ENCODE measurements around the gene HSPB6.
"Not testable (repeated sequence)": the region's sequence is repeated elsewhere in the genome, so short reads cannot be mapped to it uniquely, and the experiment has no call there.

The HSPB6 gene

DNA sequence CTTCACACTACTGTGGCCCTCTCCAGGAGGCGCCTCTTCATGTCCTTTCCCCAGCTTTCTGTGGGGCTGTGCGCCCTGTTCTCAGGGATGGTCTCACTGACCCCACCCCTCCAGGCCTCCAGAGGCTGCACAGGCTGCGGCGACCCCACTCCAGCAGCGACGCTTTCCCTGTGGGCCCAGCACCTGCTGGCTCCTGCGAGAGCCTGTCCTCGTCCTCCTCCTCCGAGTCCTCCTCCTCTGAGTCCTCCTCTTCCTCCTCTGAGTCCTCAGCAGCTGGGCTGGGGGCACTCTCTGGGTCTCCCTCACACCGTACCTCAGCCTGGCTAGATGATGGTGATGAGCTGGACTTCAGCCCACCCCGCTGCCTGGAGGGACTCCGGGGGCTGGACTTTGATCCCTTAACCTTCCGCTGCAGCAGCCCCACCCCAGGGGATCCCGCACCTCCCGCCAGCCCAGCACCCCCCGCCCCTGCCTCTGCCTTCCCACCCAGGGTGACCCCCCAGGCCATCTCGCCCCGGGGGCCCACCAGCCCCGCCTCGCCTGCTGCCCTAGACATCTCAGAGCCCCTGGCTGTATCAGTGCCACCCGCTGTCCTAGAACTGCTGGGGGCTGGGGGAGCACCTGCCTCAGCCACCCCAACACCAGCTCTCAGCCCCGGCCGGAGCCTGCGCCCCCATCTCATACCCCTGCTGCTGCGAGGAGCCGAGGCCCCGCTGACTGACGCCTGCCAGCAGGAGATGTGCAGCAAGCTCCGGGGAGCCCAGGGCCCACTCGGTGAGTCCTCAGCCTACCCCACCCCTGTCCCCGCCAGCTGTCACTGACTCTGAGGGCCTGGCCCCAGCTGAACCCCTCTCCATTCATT is 29.7 kb upstream of the HSPB6 start:
- no peak for DNase-seq (ENCODE audit: low spot score)

DNA sequence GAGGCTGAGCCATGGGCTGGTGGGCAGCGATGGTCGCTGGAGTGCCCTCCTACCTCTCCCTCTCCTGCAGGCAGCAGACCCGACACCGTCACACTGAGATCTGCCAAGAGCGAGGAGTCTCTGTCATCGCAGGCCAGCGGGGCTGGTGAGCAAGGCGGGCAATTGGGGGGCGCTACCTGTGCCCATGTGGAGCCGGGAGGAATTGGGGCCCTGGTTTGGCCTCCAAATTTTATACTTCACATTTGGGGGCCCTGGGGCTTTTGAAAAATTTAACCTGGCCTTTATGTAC is 28.5 kb upstream of the HSPB6 start:
- DNase-seq (ENCODE audit: low spot score), result no peak

DNA sequence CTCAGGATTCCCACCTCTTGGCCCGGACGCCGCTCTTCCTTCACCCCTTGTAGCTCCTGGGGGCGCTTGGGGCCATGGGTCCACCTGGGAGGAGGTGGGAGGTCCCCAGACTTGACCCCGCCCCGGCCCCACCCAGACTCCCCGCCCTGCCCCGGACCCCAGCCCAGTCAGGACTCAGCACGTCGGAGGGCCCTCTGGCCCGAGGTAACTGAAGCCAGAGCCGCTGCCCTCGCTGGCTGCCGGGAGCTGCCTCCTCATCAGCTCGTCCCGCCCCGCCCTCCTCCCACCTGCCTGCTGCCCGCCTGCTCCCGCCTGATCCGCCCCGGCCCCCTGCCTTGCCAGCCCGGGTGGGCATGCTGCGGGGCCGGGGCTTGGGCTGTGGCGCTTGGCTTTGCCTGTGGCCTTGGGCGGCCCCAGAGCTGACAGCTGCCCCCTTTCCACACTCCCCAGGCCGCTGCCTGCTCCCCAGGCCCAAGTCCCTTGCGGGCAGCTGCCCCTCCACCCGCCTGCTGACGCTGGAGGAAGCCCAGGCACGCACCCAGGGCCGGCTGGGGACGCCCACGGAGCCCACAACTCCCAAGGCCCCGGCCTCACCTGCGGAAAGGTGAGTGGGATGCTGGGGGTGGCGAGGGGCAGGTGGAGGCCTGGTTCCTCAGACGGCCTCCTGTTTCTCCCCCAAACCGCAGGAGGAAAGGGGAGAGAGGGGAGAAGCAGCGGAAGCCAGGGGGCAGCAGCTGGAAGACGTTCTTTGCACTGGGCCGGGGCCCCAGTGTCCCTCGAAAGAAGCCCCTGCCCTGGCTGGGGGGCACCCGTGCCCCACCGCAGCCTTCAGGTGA is 27.9 kb upstream of the HSPB6 start:
- no peak for DNase-seq (ENCODE audit: low spot score)

DNA sequence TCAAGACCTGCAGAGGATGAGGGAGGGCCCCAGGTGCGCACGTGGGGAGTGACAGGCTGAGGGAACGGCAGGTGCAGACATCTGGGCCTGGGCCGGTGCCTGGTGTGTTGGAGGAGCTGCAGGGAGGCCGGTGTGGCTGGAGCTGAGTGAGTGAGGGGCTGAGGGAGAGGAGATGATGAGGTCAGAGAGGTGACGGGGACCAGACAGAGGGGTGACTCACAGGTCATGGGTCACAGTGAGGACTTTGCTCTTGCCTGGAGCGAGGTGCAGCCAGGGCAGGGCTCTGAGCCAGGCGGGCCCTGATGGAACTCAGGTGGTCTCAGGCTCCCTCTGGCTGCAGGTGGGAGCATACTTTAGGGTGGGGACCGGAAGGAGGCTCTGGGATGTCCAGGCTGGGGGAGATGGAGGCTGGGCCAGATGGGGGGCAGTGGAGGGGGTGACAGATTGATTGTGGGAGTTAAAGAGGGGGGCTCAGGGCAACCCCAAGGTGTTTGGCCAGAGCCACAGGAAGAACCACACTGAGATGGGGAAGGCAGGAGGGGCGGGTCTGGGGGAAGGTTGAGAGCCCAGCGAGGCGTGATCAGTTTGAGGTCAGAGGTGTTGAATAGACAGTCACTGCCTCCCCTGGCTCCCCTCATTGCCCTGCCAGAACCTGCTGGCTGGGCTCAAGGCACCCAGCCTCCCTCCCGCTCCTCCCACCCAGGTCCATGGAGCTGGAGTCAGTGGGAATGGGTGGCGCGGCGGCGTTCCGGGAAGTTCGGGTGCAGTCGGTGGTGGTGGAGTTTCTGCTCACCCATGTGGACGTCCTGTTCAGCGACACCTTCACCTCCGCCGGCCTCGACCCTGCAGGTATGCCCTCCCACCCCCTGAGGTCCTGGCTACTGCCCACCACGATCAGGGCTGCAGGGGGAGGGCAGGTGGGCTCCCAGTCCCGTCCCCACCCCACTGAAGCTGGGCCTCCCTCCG is 26.9 kb upstream of the HSPB6 start:
- no peak for DNase-seq (ENCODE audit: low spot score)

DNA sequence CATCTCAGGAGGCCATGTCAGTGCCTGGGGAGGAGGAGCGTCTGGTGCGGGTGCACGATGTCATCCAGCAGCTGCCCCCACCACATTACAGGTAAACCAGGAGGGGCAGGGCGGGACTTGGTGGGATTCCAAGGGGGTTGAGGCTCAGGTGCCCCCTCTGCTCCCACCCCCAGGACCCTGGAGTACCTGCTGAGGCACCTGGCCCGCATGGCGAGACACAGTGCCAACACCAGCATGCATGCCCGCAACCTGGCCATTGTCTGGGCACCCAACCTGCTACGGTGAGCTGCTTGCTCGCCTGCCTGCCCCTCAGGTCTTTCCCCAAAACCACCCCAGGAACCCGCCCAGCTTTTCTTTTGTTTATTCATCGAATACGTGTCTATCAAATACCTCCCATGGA is 25.8 kb upstream of the HSPB6 start:
- DNase-seq (ENCODE audit: low spot score), result no peak

DNA sequence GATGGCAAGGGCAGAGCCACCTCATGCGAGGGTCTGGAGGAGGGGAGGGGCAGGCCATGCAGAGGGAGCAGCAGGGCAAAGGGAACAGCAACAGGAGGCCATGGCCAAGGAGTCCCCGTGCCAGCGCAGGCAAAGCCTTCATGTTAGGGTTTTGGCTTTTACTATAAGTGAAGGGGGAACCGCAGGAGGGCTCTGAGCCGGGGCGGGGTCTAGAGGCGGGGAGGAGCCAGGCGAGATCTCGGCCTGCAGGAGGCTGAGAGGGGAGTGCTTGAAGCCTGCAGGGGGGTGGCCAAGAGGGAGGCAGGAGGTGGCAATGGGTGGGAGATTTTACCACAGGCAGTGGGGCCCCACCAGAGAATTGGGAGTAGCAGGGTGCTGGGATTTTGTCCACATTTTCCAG is 24.8 kb upstream of the HSPB6 start:
- DNase-seq (ENCODE audit: low spot score), result no peak

DNA sequence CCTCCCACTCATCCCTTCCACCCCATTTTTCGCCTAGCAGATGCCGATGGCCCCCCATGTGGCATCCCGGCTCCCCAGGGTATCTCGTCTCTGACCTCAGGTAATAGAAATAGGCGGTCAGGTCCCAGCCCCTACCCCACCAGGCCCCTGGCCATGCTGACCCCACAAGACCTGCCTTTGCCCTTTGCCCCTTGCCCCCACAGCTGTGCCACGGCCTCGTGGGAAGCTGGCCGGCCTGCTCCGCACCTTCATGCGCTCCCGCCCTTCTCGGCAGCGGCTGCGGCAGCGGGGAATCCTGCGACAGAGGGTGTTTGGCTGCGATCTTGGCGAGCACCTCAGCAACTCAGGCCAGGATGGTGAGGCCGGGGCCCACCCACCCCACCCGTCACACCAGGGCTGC is 23.9 kb upstream of the HSPB6 start:
- no peak for DNase-seq (ENCODE audit: low spot score)

DNA sequence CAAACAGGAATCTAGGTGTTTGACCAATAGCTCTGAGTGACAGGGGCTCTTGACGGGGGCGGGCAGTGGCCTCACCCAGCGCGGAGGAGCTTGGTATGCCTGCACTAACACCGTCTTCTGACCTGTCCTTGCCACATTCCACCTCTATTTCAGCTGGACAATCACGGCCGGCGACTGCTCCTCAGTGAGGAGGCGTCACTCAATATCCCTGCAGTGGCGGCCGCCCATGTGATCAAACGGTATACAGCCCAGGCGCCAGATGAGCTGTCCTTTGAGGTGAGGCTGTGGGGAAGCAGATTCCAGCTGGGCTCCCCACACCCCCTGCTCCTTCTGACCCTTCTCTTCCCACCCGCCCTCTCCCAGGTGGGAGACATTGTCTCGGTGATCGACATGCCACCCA is 23.2 kb upstream of the HSPB6 start:
- DNase-seq (ENCODE audit: low spot score), result no peak

DNA sequence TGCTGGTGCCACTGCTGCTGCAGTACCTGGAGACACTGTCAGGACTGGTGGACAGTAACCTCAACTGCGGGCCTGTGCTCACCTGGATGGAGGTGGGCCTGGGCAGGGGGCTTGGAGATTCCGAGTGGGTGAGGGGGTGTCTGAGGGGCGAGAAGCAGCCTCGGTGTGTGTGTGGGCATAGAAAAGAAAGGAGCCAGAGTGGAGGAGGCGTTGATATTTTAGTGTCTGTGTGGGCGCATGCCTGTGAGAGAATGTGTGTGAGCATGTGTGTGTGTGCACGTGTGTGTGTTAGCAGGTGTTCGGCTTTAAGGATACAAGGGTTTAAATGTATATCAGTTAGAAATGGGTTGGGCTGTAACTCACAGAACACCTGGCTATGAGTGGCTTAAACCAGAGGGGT is 22.2 kb upstream of the HSPB6 start:
- DNase-seq (ENCODE audit: low spot score), result no peak

DNA sequence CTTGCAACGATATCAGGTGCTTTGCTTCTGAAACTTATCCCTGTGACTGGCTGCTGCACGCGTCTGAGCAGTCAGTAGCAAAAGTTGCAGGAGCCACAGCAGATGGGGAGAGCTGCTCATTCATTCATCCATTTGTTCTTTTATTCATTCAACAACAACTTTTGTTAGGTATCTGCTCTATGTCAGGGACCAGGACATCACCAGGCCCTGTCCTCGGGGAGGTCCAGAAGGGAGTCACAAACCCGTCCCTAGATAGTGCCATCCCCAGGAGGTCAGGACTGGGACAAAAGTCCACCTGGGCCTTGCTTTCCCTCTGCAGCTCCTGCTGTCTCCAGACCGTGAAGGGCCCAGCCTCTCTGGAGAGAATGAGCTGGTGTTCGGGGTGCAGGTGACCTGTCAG is 21.1 kb upstream of the HSPB6 start:
- no peak for DNase-seq (ENCODE audit: low spot score)

DNA sequence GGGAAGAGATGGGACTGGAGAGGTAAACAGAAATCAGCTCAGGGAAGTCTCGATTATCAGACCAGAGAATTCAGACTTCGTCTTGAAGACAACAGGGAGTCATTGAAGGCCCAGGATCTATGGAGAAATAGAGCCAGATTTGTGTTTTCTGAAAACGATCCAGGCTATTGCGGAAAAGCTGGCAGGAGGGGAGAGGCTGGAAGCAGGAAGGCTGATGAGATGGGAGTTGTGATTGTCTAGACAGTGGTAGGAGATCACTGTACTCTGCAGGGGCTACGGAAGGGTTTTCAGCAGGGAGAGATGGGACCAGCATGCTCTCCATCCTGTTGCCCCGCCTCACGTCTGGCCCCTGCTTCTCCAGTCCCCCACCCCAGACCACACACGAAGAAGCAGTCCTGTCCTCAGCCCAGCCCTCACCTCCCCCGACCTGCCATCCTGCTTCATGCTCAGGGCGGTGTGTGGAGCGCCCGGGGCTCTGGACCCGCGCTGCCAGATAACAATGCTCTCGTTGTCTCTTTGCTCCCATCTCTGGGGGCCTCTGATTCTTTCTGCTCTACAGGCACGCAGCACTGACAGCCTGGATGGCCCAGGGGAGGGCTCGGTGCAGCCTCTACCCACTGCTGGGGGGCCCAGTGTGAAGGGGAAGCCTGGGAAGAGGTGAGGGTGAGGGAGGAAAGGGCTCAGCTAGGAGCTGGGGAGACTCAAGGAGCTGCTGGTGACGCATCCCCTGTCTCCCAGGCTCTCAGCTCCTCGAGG is 20.4 kb upstream of the HSPB6 start:
- DNase-seq (ENCODE audit: low spot score), result no peak

DNA sequence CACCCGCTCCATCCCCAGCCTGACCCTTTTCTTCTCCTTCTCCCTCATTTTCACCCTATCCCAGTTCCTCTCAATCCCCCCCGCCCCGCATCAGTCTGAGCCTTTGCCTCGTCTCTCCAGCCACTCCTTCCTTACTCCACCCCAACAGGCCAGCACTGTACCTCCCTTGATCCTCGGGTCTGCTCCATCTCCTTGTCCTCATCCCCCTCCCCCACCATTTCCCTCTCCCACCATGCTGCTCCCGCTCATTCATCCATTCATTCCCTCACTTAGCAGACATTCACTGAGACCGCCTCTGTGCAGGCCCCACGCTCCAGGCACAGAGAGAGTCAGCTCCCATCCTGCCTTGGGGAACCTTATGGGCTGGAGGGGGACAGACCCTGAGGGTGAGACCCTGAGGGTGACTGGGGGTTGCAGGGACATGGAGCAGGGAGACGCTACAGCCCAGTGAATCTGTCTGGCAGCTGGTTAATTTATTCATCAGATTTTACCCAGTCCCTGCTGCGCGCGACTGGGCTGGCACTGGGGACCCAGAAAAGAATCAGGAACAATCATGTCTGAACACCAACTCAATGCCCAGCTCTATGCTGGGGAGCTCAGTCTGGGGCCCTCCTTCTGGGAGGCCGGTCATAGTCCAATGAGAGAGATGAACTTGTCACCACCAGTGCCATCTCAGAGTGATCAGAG is 19.4 kb upstream of the HSPB6 start:
- DNase-seq (ENCODE audit: low spot score), result no peak

DNA sequence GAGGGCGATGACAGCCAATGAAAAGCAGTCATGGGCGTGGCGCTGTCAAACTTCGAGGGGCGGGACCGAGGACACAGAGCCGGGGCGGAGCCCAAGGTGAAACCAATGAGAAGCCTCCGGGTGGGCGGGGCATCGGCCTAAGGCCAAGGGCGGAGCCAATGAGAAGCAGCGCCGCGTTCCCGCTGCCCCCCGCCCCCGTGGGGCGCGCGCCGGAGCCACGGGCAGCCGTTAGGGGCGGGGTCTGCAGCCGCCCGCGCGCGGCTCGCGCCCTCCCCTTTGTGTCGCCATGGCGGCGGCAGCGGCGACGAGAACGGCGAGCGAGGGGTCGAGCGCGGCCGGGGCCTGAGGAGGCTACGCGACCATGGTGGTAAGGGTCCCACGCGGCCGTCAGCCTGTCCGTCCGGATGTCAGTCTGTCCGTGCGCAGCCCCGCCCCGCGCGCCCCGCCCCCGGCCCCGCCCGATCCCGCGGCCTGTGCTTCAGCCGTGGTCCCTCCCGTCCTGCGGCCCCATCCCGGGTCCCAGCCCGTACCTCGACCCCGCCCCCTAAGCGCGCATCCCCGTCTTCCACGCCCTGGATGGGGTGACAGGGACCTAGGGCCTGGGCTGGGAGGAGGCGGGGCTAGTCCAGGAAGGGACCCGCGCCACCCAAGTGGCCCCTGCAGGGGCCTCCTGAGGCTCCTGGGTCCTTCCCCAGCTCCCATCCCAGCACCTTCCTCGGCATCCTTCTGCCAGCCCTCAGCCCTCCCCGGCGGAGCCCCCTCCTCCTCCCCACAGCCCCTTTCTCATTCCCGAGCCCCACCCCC is 18.7 kb upstream of the HSPB6 start, which contains the start of gene ARHGAP33:
Gene ARHGAP33 (plus strand): TSS at position 267 of the 804 bp plus-strand sequence. CDS start 95 bp downstream, at position 362.
- peak; percentile 99 for DNase-seq (ENCODE audit: low spot score)

DNA sequence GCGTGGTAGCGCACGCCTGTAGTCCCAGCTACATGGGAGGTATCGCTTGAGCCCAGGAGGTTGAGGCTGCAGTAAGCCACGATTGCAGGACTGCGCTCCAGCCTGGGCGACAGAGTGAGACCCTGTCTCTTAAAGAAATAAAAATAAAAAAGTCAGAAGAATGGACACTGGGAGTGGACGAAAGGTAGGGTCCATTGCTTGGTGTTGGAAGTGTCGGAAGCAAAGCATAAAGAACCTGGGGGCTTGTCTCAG is 18.1 kb upstream of the HSPB6 start:
- no peak for DNase-seq (ENCODE audit: low spot score)

DNA sequence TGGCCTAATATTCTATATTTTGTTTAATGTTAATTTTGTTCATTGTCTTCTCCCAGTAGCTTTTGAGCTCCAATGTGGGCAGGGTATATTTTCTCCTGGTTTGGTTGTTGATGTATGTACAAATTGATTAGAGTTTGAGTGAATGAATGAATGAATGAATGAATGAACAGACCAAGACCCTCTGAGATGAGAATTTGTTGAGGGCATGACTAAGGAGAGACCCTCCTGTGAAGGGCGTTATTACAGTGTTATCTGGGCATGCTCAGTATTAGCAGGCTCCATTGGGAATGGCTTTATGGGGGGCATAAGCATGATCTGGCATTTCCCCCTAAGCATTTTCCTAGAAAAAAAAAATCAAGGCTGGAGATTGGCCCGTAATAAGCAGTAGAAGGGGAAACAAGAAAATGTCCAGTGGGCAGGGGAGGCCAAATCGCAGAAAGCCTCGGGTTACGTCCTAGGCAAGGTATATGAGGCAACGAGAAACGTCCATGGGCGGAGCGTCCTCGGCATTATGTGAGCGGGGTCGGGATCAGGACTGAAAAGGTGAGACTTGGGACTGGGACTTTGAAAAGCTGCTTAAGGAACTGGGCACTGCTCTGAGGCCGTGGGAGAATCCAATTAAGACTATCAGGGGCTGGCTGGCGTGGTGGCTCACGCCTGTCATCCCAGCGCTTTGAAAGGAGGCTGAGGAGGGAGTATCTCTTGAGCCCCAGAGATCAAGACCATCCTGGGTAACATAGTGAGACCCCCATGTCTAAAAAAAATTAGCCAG is 17.6 kb upstream of the HSPB6 start:
- no peak for DNase-seq (ENCODE audit: low spot score)

DNA sequence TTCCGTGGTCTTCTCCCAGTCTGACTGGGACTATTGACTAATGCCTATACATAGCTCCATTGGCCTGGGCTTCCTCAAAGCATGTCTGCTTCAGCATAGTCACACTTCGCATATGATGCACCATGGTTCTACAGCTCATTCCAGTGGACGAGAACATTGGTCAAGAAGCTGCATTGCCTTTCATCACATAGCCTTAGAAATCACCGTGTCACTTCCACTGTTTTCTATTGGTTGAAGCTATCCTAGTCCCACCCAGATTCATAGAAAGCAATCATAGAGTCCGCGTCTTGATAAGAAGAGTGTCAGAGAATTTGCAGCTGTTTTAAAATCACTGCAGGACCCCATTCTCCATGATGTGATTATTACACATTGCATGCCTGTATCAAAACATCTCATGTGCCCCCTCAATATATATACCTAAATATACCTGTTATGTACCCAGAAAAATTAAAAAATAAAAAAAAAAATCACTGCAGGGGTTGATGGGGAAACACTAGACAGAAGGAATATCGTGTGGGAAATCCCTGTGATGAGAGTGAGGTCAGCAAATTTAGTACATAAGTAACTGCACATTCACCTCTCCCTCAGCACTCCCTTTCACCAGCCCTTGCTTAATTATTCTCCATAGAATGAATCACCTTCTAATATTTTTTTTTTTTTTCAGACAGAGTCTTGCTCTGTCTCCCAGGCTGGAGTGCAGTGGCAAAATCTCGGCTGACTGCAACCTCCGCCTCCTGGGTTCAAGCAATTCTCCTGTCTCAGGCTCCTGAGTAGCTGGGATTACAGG is 16.4 kb upstream of the HSPB6 start:
- DNase-seq (ENCODE audit: low spot score), result no peak

DNA sequence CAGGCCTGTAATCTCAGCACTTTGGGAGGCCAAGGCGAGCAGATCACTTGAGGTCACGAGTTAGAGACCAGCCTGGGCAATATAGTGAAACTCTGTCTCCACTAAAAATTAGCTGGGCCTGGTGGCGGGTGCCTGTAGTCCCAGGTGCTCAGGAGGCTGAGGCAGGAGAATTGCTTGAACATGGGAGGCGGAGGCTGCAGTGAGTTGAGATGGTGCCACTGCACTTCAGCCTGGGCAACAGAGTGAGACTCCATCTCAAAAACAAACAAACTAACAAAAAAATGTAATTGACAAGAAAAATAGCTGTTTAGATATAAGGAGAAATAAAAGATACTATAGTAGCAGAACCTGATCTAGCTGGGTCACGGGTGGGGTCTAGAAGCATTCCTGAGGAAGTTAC is 15.5 kb upstream of the HSPB6 start:
- DNase-seq (ENCODE audit: low spot score), result not testable (repeated sequence)

DNA sequence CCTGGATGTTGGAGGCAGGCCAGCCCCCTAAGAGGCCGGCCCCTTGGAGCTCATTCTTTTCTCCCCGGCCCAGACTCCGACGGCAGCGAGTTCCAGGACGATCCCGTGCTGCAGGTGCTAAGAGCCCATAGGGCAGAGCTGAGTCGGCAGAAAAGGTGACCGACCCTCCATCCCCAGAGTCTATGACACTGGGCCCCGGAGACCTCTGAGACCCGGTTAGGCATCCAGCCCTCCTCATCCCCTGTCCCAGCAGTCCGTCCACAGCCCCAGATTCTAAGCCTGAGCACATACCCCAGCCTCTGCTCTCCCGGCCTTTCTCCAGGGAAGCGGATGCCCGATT is 11.2 kb upstream of the HSPB6 start:
- DNase-seq (ENCODE audit: low spot score), result no peak

Measured in GM03348 (cell line).